GM19240 (cell line): Measurements from ENCODE around the gene KMT2C.

Experiments
- DNase-seq: peaks from one replicate; pipeline ENCODE4 v3.0.0; 2011; ENCODE audit warnings: low spot score; ENCODE audit not compliant: insufficient read length

KMT2C gene

GRCh38 chr7:152108359-152108758 is 327.4 kb downstream of the KMT2C start:
- DNase-seq: no peak

DNA sequence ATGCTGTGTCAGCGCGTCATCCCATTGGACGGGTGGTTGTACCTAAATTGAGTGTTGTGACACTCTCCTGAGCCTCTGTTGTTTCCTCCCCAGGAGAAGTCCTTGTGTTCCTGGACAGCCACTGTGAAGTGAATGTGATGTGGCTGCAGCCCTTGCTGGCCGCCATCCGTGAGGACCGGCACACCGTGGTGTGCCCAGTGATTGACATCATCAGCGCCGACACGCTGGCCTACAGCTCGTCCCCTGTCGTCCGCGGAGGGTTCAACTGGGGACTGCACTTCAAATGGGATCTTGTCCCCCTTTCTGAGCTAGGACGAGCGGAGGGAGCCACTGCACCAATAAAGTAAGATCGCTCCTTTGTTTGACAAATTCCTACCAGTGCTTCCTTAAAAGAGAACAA is 327.9 kb downstream of the KMT2C start:
- no peak for DNase-seq

GRCh38 chr7:152106990-152107389 is 328.8 kb downstream of the KMT2C start:
- DNase-seq: no peak

GRCh38 chr7:152105205-152105604 is 330.6 kb downstream of the KMT2C start:
- no peak for DNase-seq

DNA sequence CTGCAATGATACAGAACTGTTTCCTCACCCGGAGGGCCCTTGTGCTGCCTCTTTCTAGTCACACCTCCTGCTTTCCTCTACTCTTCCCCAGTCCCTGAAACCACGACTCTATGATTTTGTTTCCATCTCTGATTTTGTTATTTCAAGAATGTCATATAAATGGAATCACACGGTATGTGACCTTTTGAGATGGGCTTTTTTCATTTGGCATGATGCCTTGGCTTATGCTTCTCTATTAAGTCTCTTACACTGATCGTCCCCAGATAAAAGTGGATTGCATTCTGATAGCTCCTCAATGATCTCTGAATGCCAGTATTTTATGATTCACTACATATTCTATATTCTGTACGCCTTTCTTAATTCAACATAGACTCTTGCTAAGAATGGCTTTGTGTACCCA is 332.1 kb downstream of the KMT2C start:
- DNase-seq: no peak

DNA sequence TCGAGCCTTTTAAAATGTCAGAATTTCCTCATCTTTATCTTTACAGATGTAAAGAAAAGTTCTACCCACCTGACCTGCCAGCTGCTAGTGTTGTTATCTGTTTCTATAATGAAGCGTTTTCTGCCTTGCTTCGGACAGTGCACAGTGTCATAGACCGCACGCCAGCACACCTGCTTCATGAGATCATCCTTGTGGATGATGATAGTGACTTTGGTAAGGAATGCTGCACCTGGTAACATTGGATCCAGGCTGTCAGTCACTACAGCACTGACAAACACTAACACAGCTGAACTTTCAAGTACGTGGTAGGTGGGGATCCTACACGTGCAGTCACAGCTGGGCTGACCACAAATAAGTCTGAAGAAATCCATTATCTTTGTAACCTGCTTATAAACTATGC is 332.7 kb downstream of the KMT2C start:
- no peak for DNase-seq

DNA sequence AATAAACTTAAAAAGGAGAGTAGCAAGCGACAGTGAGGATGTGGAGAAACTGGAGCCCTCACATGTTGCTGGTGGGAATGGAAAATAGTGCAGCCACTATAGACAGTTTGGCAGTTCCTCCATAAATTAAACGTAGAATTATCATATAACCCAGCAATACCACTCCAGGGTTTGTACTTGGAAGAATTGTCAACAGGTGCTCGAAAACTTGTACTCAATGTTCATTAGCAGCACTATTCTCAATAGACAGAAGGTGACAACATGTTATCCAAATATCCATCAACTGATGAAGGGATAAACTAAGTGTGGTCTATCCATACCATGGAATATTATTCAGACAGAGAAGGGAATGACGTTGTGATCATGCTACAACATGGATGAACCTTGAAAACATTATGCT is 338.5 kb downstream of the KMT2C start:
- no peak for DNase-seq

- DNase-seq: no peak
Measured at GRCh38 chr7:152095771-152096170, 340.0 kb downstream of the KMT2C start.

GRCh38 chr7:152093717-152094116 is 342.1 kb downstream of the KMT2C start:
- no peak for DNase-seq

DNA sequence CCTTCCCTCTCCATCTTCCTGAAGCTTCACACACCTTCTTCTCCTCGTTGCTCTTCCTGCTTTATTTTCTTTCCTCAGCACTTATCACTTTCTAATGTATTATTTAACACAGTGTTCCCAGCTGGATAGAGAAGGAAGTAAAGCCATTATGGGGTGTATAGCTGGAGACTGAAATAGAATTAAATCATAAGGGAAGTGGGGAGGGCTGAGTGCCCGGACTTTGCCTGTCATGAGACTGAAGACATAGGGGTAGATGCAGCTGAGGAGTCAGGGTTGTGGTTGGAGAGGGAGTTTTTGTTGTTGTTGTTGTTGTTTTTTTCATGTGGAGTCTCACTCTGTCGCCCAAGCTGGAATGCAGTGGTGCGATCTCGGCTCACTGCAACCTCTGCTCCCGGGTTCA is 345.1 kb downstream of the KMT2C start:
- DNase-seq: no peak

DNA sequence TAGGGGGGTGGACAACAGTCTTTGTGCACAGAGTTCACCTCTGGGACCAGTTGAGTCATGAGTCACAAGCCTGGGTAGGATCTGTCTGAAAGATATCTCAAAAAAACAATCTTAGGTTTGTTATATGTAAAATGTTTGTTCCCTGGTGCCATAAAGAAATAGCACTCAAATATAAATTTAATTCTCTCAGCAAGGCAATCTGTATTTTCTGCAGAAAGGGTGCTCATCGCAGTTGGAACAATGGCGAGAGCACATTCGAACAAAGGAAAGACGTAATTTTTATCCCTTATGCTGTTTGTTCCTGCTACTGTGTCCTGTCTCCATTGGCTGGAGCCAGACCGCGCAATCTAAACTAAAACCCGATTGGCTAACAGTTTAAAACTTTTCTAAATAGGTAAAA is 346.6 kb downstream of the KMT2C start:
- DNase-seq: no peak

- DNase-seq: no peak
Measured at GRCh38 chr7:152086513-152086912, 349.3 kb downstream of the KMT2C start.

- DNase-seq: no peak
Measured at GRCh38 chr7:152085131-152085530, 350.7 kb downstream of the KMT2C start.
